NT2/D1 (cell line): ENCODE results near the gene TMEM131L.
"Not testable (repeated sequence)": the region's sequence is repeated elsewhere in the genome, so short reads cannot be mapped to it uniquely, and the experiment has no call there.

ENCODE experiments used
- DNase-seq: peaks from one replicate; pipeline ENCODE4 v3.0.0-alpha.2; 2011; ENCODE audit warnings: low read depth, low spot score
- H3K27me3 ChIP-seq: 2 replicates; pipeline ENCODE4 v1.6.0; 2011; ENCODE audit warnings: mild to moderate bottlenecking; ENCODE audit not compliant: insufficient read length, insufficient read depth
- H3K36me3 ChIP-seq: 2 replicates; pipeline ENCODE4 v1.6.1; 2011; ENCODE audit warnings: mild to moderate bottlenecking, low read length, mixed read lengths; ENCODE audit not compliant: insufficient read depth, insufficient read length
- H3K4me1 ChIP-seq: 2 replicates; pipeline ENCODE4 v1.5.1; 2011; ENCODE audit not compliant: insufficient read depth, insufficient read length
- H3K4me3 ChIP-seq: 2 replicates; pipeline ENCODE4 v1.5.1; 2011; ENCODE audit warnings: low read depth; ENCODE audit not compliant: insufficient read length
- H3K9ac ChIP-seq: 2 replicates; pipeline ENCODE4 v1.6.0; 2011; ENCODE audit warnings: low read depth; ENCODE audit not compliant: insufficient read length
- H3K9me3 ChIP-seq: 2 replicates; pipeline ENCODE4 v1.5.1; 2011; ENCODE audit warnings: mild to moderate bottlenecking, low read length; ENCODE audit not compliant: insufficient read depth
- SUZ12 ChIP-seq: IDR thresholded peaks from 2 replicates; pipeline ENCODE4 v1.6.1; 2011; ENCODE audit not compliant: insufficient read length, insufficient read depth; ENCODE audit errors: extremely low read depth
- YY1 ChIP-seq: IDR thresholded peaks from 2 replicates; pipeline ENCODE4 v1.6.1; 2011; ENCODE audit not compliant: insufficient read length, insufficient read depth
- ZNF274 ChIP-seq: IDR thresholded peaks from 2 replicates; pipeline ENCODE4 v1.6.1; 2011; ENCODE audit warnings: mild to moderate bottlenecking, low read depth, low read length

TMEM131L gene

DNA sequence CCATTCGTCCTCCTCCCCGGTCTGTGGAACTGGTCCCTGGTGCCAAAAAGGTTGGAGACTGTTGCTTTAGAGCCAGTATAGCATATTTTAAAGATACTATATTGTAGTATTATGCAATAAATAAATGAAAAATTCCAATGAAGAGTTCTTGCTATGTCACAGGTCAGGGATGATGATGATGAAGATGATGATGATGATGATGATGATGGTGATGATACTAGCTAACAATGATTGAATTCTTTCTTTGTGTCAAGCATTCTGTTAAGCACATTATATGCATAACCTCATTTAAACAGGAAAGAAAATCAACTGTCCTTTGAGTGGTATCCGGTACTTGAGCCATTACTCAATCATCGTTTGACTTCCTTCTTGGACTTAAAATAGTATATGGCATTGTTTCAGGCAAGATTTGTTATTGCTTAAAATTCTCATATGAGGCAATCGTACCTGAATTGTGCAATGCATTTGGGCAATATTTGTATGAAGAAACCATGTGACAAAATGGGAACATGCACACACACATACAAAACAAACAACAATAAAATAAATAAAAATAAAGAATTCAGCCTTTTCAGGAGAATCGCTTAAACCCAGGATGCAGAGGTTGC is 195.2 kb downstream of the TMEM131L start:
- no peak for DNase-seq
- TF ChIP-seq SUZ12 (no peak), ZNF274 (no peak), YY1 (no peak)
- H3K9me3 ChIP-seq, result no peaks in the 10 kb centered on the region

DNA sequence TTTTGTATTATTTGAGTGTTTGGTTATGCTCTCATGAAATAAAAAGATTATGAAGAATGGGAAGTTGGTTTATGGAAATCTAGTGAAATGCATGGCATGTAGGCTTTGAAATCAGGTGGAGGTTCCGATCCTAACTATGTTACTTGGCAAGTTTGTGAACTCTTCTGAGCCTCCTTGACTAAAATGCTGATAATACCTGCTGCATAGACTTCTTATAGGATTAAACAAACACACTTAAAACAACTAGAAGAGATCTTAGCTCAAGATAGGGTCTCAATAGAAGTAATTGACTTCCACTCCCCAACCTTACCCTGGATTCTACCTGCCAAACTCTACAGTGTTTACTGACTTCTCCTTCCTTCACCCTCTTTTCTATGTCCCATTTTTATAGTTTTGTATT is 195.7 kb downstream of the TMEM131L start:
- no peak overlapping the region for H3K4me3 ChIP-seq
- H3K9me3 ChIP-seq, result no peaks in the 10 kb centered on the region
- no peaks in the 10 kb centered on the region for H3K27me3 ChIP-seq

More for the DNA sequence above, 195.2 kb downstream of the TMEM131L start:
- no peaks in the 10 kb centered on the region for H3K4me1 ChIP-seq
- no peaks in the 10 kb centered on the region for H3K36me3 ChIP-seq
- H3K4me3 ChIP-seq, result no peak overlapping the region
- H3K9ac ChIP-seq, result no peak overlapping the region
- H3K27me3 ChIP-seq, result no peaks in the 10 kb centered on the region

DNA sequence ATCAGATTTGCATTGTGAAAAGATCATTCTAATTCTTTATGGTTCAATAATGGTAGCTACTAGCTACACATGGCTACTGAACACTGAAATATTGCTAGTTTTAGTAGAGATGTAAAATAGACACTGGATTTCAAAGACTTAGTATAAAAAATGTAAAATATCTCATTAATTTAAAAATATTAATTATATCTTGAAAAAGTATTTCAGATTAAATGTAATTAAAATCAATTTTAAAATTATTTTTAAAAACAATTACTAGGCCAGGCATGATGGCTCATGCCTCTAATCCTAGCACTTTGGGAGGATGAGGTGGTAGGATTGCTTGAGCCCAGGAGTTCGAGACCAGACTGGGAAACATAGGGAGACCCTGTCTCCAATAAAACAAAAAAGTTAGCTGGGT is 197.5 kb downstream of the TMEM131L start:
- DNase-seq, result no peak
- Histone ChIP-seq H3K9me3 (no peaks in the 10 kb centered on the region), H3K4me3 (no peak overlapping the region), H3K27me3 (no peaks in the 10 kb centered on the region), H3K9ac (no peak overlapping the region), H3K36me3 (no peaks in the 10 kb centered on the region), H3K4me1 (no peaks in the 10 kb centered on the region)
- TF ChIP-seq ZNF274 (no peak), SUZ12 (no peak), YY1 (no peak)

More for the DNA sequence above, 195.7 kb downstream of the TMEM131L start:
- no peak for DNase-seq
- TF ChIP-seq ZNF274 (no peak), YY1 (no peak), SUZ12 (no peak)
- Histone ChIP-seq H3K9ac (no peak overlapping the region), H3K36me3 (no peaks in the 10 kb centered on the region), H3K4me1 (no peaks in the 10 kb centered on the region)

DNA sequence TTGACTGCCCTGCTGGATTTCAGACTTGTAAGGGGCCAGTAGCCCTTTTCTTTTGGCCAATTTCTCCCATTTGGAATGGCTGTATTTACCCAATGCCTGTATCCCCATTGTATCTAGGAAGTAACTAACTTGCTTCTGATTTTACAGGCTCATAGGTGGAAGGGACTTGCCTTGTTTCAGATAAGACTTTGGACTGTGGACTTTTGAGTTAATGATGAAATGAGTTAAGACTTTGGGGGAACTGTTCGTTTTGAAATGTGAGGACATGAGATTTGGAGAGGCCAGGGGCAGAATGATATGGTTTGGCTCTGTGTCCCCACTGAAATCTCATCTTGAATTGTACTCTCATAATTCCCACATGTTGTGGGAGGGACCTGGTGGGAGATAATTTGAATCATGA is 200.3 kb downstream of the TMEM131L start:
- not testable (repeated sequence) for DNase-seq, H3K36me3 ChIP-seq, H3K27me3 ChIP-seq, H3K4me3 ChIP-seq, H3K9ac ChIP-seq, H3K4me1 ChIP-seq, H3K9me3 ChIP-seq

DNA sequence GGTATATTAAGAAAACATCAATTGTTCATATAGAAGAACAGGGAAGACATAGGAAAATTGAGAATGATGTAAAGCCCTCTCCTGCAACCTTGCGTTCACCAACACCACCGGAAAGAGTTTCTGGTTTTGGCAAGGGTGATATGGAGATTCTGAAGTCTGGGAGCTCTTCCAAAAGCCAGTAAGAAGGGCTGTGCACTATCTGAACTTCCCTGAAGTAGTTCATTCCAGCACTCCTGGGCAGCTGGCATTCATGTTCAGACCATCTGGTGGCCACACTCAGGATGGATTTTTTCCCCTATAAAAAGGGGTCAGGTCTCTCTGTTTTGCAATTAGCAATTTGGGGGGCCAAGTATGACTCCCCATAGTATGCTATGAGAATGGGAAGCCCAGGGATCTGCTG is 202.5 kb downstream of the TMEM131L start:
- TF ChIP-seq SUZ12, result no peak
- TF ChIP-seq ZNF274, result no peak
- no peak for TF ChIP-seq YY1
- Histone ChIP-seq H3K9me3 (no peaks in the 10 kb centered on the region), H3K9ac (no peak overlapping the region), H3K4me1 (no peaks in the 10 kb centered on the region), H3K4me3 (no peak overlapping the region), H3K27me3 (no peaks in the 10 kb centered on the region), H3K36me3 (no peaks in the 10 kb centered on the region)
- DNase-seq, result no peak

DNA sequence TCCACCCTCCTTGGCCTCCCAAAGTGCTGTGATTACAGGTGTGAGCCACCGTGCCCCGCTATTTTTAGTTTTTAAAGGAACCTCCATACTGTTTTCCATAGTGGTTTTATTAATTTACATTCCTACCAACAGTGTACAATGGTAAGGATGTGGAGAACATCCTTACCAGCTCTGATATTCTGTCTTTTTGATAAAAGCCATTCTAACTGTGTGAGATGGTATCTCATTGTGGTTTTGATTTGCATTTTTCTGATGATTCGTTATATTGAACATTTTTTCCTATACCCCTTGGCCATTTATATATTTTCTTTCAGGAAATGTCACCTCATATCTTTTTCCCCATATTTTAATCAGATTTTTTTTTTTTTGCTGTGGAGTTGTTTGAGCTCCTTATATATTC is 203.7 kb downstream of the TMEM131L start:
- no peaks in the 10 kb centered on the region for H3K4me1 ChIP-seq
- H3K9me3 ChIP-seq, result no peaks in the 10 kb centered on the region
- no peak for TF ChIP-seq ZNF274
- TF ChIP-seq YY1, result no peak
- no peak for TF ChIP-seq SUZ12
- DNase-seq, result no peak
- no peaks in the 10 kb centered on the region for H3K27me3 ChIP-seq
- no peak overlapping the region for H3K9ac ChIP-seq
- no peaks in the 10 kb centered on the region for H3K36me3 ChIP-seq
- no peak overlapping the region for H3K4me3 ChIP-seq

DNA sequence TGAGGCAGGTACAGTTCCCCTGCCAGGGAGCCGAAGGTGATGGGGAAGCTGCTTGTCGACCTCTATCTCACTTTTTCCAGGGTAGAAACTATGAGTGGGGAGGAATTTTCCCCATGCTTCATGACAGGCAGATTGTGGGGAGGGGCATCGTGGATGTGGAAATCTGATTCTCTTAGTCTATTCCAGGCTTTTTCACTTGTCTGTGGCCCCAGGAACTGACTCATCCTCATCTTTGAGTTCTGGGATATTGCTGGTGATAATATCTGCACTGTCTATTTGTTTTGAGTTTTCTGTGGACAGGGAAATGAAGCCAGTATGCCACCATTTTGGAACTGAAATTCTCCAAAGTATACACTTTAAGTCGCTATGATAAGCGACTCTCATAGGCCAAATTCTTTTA is 210.3 kb downstream of the TMEM131L start:
- H3K9ac ChIP-seq, result no peak overlapping the region
- no peaks in the 10 kb centered on the region for H3K36me3 ChIP-seq
- DNase-seq, result no peak
- H3K27me3 ChIP-seq, result no peaks in the 10 kb centered on the region
- no peaks in the 10 kb centered on the region for H3K4me1 ChIP-seq
- no peaks in the 10 kb centered on the region for H3K9me3 ChIP-seq
- H3K4me3 ChIP-seq, result no peak overlapping the region
- no peak for TF ChIP-seq YY1
- TF ChIP-seq SUZ12, result no peak
- TF ChIP-seq ZNF274, result no peak

DNA sequence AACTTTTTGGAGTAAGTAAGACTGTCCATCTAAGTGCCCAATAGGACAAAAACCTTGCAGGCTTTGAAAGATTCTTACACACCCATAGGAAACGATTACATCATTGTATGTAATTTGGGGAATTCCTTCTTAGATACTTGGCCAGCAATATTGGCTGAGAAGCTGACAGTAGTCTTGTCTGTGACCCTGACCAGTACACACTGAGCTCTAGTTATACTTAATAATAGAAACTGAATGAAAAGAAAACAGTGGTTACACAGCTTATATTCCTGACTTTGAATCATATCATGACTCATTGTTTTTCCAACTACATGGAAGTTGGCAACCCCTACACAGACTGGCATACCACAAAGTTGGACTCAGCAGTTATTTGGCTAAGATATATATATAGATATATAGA is 210.8 kb downstream of the TMEM131L start:
- no peak overlapping the region for H3K9ac ChIP-seq
- no peak overlapping the region for H3K4me3 ChIP-seq
- H3K27me3 ChIP-seq, result peaks cover 4% of the 10 kb centered on the region
- no peaks in the 10 kb centered on the region for H3K4me1 ChIP-seq
- no peaks in the 10 kb centered on the region for H3K36me3 ChIP-seq
- no peaks in the 10 kb centered on the region for H3K9me3 ChIP-seq
- DNase-seq, result no peak
- TF ChIP-seq ZNF274 (no peak), SUZ12 (no peak), YY1 (no peak)
